RPMI7951 (cell line): ENCODE results near the gene RNF157. TPM values are rescaled to one million over a fixed set of nuclear protein-coding genes. Genes with fewer than 3 reads are reported as not detected.
"Not testable (repeated sequence)": the region's sequence is repeated elsewhere in the genome, so short reads cannot be mapped to it uniquely, and the experiment has no call there.

ENCODE experiments used
- DNase-seq: peaks from one replicate; pipeline ENCODE4 v3.0.0-alpha.2; 2012; ENCODE audit warnings: low read depth
- total RNA-seq: library from RNA; depleted of rRNA; stranded (reverse); fragments of >200 nt; shearing (Covaris generic); gene quantifications from 2 replicates; pipeline ENCODE4 v1.2.3, GENCODE V29; 2014

RNF157 gene
- total RNA-seq, 1 experiment from 2014 or later, result 5.8 TPM

DNA sequence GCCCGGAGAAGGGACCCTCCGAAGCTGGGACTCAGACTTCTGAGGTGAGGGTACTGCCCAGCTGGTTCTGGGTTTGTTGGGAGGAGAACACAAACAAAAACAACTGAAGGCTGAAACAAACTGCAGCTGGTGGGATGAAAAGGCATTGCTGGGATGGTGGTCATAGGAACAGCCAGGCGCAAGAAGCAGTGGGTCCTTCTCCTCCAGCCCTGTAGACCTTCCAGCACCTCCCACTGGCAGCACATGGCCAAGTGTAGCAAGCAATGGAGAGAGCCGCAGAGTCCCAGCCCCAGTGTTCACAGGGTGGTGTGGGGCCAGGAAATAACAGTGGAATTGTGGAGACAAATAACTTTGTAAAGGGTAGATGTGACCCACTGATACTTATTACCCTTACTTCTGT lies 50.6 kb downstream of the RNF157 start:
- DNase-seq, result no peak

DNA sequence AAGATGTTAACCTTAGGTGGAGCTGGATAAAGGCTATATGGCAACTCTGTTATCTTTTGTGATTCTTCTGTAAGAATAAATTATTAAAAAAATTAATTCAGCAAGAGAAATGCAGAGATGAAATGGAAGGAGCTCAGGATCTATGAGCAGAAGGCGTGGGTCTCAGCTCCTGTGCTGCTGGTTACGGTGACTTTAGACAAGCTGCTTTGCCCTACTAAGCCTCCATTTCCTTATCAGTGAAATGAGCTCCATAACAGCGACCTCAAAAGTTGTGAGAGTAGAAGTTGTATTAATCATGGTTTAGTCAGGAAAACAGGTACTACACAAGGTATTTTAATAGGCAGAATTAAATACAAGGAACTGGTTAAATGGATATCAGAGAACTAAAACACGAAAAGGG lies 51.0 kb downstream of the RNF157 start:
- no peak for DNase-seq

DNA sequence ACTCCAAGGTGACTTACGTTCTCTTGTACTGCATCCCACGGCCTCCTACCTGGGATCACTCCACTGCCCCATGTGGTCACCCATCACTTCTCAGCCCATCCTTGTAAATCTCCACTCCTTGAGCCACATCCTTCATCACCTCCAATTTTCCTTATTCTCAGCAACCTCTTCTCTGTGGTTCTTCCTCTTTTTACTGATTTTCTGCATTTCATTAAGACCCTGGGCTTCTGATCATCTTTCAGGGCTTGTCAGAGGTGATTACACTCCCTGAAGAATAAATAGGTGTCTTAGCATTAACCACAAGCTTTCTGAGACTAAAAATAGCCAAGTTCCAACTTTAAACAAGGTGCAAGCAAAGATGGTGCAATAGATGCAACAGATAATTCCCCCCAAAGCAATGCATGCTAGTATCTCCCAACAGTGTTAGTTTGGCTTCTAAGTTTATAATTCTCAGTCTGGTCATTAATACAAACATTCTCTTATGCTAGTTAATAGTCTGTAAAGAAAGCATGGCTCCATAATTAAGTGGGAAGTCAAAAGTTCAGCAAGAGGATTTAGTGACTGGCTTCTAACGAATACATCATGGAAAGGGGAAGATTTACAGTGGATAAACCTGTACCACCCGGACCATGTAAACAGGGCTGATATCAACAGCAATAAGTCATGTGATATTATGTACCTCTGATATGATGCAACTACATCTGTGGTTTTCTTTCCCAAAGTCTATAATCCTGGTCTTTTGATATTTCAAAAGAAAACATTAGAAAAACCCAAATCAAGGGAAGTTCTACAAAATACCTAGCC lies 51.9 kb downstream of the RNF157 start:
- DNase-seq, result no peak

DNA sequence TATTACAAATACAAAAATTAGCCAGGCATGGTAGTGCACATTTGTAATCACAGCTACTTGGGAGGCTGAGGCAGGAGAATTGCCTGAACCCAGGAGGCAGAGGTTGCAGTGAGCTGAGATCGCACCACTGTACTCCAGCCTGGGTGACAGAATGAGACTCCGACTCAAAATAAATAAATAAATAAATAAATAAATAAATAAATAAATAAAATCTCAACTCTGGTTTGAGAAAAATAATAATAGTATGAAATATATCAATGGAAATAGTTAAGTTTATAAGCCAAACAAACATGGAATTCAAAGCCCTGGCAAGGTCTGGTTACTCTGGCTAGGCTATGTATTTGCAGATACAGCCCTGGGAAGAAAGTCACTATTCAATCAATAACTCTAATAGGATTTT lies 53.5 kb downstream of the RNF157 start:
- DNase-seq, result not testable (repeated sequence)

DNA sequence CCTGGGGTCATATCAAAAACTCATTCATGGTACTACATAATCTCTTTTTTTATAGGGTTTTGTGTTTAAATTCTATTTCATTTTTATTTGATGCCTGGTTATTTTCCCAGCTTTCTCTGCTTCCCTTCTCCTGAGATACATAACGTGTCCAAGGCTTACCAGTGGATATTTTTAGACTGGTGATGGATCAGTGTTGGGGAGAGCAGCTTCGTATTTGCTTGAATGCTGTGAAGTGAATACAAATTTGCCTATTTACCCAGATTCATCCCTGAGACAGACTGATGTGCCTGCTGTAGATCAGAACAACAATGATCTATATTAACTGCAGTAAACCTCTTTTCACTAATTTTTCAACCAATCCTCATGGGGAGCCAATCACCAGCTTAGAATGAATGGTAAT lies 56.0 kb downstream of the RNF157 start:
- DNase-seq, result no peak

DNA sequence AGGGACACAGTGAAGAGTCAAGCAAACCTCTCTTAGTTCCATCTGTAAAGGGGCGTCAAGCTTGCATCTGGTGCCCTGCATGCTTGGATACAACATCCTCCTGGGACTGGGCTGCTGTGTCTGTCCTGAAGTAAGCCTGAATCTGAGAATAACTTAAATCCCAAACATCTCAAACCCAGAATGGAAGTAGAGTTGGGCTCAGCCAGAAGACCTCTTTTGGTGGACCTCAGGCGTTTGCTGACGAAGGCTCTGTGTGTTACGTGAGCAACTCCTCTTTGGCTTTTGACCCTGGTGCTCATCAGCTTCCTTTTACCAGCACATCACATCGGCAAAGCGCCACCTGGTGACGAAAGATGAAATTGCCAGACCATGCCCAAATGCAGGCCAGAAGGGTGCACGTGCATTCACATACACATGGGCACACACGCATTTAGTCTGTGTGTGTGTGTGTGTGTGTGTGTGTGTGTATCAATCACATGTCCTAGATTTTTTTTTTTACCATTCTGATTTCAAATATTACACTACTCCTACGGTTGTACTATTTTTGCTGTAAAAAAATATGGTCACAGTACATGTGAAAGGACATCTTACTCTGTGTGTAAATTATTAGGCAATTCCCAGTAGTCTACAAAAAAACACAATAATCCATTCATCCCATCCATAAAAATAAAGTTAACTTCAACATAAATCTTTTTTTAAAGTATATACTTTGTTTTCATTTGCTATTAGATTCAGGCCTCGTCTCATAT lies 58.1 kb downstream of the RNF157 start:
- DNase-seq, result peak; percentile 83

DNA sequence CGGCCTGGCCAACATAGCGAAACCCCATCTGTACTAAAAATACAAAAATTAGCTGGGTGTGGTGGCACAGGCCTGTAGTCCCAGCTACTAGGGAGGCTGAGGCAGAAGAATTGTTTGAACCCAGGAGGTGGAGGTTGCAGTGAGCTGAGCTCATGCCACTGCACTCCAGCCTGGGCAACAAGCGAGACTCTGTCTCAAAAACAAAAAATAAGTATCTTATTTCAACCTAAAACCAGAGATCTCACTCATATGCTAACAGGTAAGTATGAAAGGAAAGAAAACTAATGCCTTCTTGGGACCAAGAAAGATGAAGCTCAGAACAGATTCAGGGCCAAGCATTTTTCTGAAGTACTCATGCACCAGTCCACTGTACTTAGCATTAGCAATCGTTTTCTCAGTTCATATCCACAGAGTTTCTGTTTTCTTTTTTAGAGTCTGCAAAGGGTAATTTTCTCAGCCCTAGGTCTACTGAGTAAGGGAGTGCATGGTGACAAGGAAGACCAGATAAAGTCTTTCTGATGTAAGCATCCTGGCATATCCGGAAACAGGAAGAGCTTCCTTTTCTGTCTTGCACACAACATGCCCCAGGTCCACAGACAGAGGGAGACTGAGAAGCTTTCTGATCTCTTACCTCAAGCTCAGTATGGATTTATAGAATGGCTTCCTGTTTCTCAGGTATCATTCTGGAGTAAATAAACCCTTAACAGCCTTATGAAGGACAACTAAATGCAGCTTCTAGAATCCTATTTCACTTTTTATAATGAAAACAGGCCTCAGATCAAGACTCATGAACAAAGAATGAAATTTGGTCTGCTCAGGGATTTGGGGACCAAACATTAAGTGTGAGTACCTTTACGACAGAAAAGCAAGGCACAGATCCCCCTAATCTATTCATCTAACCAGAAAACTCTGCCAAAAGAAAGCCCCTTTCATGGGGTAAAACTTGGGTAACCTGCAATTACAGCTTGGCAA lies 60.5 kb downstream of the RNF157 start:
- DNase-seq, result no peak

DNA sequence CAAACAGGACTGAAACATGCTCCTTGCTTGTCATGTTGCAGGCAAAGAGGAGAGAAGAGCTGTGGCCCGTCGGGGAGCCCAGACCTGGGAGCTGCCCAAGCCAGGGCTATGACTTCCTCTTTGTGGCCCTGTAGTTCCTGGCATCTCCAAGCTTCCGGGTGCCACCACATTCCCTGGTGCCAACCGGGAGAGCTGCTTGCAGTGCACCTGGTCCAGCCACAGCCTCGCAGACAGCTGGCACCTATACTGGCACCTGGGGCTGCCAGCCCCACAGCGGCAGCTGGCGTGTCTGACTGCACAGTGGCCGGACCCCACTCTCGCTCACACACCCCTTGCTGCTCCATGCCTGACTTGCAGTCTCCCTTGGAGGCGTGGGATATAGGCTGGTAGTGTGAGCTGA lies 62.2 kb downstream of the RNF157 start:
- DNase-seq, result no peak

DNA sequence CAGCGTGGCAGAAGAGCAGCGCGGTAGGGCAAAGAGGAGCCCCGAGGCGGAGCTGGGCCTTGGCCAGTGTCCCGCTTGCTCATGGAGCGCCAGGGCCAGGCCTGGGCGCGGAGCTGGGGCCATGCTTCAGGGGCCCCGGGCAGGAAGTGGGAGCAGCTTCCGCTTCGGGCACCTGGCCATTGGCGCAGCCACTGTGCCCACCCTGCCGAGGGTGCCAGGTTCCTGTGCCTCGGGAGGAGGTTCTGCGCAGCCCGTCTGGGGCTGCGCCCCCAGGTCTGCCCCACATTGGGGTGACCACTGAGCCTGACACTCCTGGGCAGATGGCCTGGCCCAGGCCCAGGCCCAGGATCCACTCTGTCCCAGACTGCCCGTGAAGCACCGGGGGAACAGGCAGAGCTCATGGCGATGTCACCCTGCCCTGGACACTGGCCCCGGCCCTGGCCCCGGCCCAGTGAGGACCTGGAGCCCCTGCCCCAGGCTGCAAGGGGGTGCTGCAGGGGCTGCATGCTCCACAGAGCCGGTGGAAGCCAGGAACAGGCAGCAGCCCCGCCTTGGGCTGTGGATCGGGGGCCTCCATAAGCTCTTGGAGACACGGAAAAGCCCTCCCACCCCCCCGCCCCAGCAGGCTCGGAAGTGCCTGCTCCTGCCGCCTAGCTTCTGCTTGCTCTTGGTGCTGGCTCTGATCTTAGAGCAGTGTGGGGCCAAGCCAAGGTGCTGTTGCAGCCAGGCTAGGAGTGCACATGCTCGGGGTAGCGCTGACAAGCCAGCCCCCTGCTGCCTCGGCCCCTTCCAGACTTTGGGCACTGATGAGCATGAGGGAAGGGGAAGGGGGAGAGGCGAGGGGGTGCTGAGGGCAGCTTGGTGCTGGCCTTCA lies 63.4 kb downstream of the RNF157 start:
- no peak for DNase-seq

DNA sequence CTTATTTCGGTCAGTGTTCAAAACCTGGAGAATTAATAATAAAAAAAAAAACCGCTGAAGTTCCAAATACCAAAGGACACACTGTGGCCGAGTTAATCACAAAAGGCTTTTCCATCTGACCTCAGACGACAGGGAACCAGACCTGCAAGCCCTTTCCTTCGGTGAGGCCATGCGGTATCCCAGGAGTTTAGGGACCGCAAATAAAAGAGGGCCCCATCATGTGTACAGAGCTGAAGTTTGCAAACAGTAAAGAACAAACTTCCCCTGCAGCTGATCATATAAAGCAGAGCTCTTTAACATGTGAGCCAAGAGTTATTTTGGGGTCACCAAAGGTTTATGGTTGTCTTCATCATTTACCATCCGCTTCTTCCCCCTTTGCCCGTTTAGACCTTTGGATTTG lies 66.3 kb downstream of the RNF157 start:
- DNase-seq, result no peak

DNA sequence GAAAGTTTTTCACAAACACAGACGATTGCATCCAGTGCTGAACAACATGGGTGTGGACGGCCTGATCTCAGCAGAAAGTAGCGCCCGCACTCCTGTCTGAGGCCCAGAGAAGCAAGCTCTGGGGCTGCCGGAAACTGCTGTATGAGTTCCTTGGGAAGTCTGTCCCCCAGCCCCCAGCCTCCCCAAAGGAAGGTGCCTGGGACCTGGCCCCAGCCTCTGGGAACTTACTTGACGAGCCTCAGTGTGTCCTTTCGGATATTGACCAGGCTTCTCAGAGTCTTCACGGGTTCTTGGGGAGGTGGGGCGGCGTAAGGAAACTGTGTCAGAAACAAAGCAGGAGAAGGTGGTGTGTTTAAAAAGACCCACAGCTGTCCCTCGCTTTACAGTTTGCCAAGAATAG lies 66.8 kb downstream of the RNF157 start:
- DNase-seq, result no peak

DNA sequence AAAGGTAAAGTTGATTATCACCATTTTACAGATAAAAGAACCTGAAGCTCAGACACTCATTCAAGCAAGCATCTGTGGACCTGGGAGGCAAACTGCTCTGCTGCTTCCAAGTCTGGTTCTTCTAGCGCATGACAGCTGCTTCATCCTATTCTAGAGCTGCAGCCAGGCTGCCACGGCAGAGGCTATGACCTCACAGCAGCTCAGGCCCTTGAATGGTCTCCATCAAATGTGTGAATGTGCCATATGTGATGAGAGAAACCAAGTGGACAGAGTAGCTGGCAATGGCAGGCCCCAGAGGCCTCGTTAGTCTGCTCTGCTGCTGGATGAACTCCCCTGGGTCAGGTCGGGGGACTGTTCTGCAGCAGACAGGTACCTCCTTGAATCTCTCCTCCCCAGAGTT lies 68.6 kb downstream of the RNF157 start:
- no peak for DNase-seq

DNA sequence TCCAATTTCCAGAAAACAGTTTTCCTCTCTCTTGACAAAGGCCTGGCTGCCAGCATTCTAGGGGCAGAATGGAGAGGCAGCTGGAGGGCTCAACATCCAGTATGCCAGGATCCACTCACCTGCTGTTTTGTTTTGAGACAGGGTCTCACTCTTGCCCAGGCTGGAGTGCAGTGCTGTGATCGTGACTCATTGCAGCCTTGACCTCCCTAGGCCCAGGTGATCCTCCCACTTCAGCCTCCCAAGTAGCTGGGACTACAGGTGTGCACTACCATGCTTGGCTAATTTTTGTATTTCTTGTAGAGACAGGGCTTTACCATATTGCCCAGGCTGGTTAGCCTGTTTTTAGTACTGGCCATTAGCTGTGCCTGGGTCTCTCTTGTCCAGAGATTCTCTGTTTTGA lies 70.2 kb downstream of the RNF157 start:
- no peak for DNase-seq

DNA sequence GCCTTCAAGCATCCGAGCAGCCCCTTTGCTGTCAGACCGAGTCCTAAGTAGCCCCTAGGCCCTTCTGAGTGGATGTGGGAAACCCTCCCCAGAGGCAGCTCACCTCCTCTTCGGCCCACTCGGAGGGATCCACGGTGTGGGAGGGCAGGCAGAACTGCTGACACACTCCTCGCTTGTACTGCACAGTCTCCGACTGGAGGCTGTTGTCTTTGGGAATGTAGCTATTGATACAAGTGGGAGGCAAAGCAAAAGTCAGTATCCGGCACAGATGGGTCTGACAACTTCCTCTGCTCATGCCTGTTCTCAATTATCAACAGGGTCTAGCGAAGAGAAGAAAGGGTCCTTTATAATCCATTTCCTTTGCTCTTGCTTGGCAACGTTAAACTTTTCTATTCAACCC lies 73.4 kb downstream of the RNF157 start:
- peak; percentile 27 for DNase-seq

DNA sequence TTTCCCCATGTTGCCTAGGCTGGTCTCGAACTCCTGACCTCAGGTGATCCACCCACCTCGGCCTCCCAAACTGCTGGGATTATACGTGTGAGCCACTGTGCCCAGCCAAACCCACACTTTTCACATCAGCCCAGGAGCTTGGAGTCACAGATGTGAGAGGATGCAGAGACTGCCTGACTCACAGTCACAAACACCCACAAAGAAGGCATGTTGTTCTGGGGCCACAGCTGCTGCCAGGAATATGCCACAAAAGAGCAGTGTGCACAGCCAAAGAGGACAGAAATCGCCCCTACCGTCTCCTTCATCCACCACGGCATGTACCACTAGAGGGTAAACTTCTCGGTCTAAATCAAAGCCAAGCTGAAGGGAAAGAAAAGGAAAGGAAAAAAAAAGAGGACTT lies 74.1 kb downstream of the RNF157 start:
- peak; percentile 51 for DNase-seq

DNA sequence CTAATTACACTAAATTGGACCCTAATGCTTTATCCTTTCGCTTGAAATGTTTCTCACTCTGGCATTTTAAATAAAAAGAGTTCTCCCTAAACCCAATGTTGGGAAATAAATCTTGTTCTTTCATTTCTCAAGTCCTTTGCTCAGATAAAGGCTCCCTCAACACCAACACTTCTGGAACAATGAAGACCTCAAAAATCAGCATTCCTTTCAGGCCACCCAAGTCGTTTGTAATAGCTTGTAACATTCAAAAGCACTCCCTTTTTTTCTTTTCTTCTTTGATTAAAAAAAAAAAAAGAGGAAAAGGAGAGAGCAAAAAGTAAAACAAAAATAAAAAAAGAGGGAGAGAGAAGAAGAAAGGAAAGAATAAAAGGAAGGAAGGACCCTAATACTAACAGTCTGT lies 76.0 kb downstream of the RNF157 start:
- DNase-seq, result no peak

DNA sequence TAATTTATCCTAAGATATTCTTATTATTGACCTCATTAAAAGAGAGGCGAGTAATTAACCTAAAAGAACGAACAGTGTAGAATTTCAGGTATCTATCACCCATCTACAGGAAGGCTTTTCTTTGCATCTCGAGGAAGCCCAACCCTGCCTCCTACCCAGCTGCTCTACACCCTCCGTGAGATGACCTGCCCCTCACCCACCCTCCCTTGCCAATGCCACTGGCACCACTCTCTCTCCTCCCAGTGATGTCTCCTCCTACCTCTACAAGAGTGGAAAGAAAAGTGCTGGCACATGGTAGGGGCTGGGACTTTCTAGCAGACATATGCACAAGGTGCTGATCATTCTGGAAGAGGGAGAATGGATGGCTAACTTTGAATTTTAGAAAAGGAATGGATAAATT lies 76.4 kb downstream of the RNF157 start:
- no peak for DNase-seq

DNA sequence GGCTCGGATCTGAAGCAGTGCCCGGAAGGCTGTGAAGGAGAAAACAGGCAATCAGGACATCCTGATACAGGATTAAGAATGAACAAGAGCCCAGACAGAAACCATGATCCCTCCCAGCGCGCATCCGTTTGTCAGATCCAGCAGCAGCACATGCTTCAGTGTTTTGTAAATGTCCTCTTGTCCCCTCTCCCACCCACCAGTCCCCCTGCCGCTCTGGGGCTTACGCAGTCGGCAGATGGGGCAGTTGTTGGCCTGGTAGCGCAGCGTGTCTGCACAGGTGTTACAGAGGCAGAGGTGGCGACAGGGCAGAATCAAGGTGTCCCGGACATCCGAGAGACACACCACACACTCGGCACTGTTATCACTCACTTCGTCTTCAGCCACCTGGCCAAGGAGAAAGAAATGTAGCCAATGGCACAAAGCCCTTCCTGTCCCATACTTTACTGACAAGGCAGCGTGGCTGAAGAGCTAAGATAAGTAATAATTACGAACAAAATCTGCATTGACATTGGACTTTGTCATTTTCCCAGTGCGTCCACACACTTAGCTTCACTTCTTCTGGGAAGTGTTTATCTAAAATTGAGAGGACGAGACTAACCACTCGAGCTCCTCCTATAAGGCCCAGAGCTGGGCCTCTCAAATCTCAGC lies 78.5 kb downstream of the RNF157 start:
- no peak for DNase-seq

DNA sequence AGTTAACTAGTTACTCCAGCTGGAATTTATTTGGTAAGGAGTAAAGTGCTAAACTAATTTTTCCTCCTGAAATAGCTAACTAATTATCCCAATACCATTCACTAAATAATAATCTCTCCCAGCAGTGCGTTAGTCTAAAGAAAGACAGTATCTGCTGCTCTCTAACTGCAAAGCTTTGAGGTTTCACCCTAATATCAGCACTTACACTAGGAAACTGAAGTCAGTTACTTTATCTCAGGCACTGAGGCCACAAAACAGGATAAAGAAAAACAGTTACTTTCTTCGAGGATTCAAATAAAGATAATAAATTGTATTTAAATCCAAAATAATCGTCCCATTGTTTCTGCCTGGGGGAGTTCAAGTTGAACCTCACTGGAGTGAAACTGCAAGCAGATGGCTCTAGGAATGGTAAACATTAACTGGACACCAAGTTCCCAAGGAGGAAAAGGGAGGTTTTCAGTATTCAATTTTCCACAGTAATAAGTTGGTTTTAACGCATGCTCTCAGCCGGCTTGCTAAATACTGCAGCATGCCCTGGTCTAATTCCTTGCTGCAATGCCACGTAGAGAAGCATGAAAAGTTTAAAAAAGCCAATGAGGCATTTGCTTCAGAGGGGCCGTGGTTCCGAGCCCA lies 79.3 kb downstream of the RNF157 start:
- no peak for DNase-seq

DNA sequence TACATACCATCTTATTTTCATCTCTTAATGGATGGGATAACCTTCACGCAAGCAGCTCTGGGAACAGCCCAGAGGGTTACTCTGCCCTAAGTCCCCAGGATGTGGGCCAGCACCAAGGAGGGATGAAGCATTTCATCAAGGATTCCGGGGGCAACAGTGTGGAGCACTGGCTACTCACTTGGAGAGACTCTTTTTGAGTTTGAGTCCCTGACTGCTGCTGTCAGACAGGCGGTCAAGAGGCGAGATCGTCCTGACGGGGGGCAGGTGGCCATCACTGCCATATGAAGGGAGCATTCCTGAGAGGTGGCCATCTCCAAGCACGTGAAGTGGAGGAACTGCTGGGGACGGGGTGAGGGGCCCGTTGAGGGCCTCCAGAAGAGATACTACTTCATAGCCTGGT lies 81.1 kb downstream of the RNF157 start:
- DNase-seq, result no peak
